NCI-H146 treated with DMSO at 0.1 percent for 48 hours (cell line): ENCODE data around the gene PEX5.
A peak's percentile ranks its signal among the peaks of the same experiment; 100 is the strongest.
"Not testable (repeated sequence)": the region's sequence is repeated elsewhere in the genome, so short reads cannot be mapped to it uniquely, and the experiment has no call there.

Experiments used
- DNase-seq: peaks from one replicate; lab custom pipeline; 2025; ENCODE audit not compliant: unreplicated experiment; lab: John Stamatoyannopoulos, UW

PEX5 gene

GRCh38 chr12:7158781-7159609 is 30.5 kb upstream of the PEX5 start:
- DNase-seq = no peak

- DNase-seq = no peak
Observed at GRCh38 chr12:7160183-7160582, 29.3 kb upstream of the PEX5 start.

GRCh38 chr12:7161327-7161726 is 28.2 kb upstream of the PEX5 start:
- DNase-seq = no peak

- DNase-seq = no peak
Observed at GRCh38 chr12:7161811-7162210, 27.7 kb upstream of the PEX5 start.

GRCh38 chr12:7162691-7163114 is 26.8 kb upstream of the PEX5 start:
- peak; percentile 97 for DNase-seq

GRCh38 chr12:7169951-7170350 is 19.5 kb upstream of the PEX5 start:
- DNase-seq = no peak

- no peak for DNase-seq
Observed at GRCh38 chr12:7171854-7172253, 17.6 kb upstream of the PEX5 start.

GRCh38 chr12:7175493-7175892 is 14.0 kb upstream of the PEX5 start:
- no peak for DNase-seq

GRCh38 chr12:7176595-7176994 is 12.9 kb upstream of the PEX5 start:
- no peak for DNase-seq

GRCh38 chr12:7178481-7178880 is 11.0 kb upstream of the PEX5 start:
- DNase-seq = no peak

- no peak for DNase-seq
Observed at GRCh38 chr12:7180685-7181084, 8.8 kb upstream of the PEX5 start.

- DNase-seq = not testable (repeated sequence)
Observed at GRCh38 chr12:7186058-7186457, 3.4 kb upstream of the PEX5 start.

- DNase-seq = peak; percentile 78
Observed at GRCh38 chr12:7188562-7189397, 706 bp upstream of the PEX5 start.

- DNase-seq = peak; percentile 53
Observed at GRCh38 chr12:7190268-7191055, 976 bp downstream of the PEX5 start.

- no peak for DNase-seq
Observed at GRCh38 chr12:7193674-7194073, 4.2 kb downstream of the PEX5 start.

- DNase-seq = no peak
Observed at GRCh38 chr12:7197841-7198240, 8.4 kb downstream of the PEX5 start.

GRCh38 chr12:7203109-7203508 is 13.6 kb downstream of the PEX5 start:
- DNase-seq = no peak

- DNase-seq = no peak
Observed at GRCh38 chr12:7205091-7205490, 15.6 kb downstream of the PEX5 start.

- no peak for DNase-seq
Observed at GRCh38 chr12:7206691-7207090, 17.2 kb downstream of the PEX5 start.

- no peak for DNase-seq
Observed at GRCh38 chr12:7207866-7208625, 18.6 kb downstream of the PEX5 start.

- no peak for DNase-seq
Observed at GRCh38 chr12:7209958-7210357, 20.5 kb downstream of the PEX5 start.
